HG02852 (cell line): ENCODE measurements around the gene JUN.

Experiments used
- ATAC-seq: cut with Tn5 transposase; IDR thresholded peaks from one replicate; pipeline ENCODE4 v1.9.1; 2021; ENCODE audit warnings: mild to moderate bottlenecking, moderate library complexity; ENCODE audit not compliant: unreplicated experiment

JUN gene

DNA sequence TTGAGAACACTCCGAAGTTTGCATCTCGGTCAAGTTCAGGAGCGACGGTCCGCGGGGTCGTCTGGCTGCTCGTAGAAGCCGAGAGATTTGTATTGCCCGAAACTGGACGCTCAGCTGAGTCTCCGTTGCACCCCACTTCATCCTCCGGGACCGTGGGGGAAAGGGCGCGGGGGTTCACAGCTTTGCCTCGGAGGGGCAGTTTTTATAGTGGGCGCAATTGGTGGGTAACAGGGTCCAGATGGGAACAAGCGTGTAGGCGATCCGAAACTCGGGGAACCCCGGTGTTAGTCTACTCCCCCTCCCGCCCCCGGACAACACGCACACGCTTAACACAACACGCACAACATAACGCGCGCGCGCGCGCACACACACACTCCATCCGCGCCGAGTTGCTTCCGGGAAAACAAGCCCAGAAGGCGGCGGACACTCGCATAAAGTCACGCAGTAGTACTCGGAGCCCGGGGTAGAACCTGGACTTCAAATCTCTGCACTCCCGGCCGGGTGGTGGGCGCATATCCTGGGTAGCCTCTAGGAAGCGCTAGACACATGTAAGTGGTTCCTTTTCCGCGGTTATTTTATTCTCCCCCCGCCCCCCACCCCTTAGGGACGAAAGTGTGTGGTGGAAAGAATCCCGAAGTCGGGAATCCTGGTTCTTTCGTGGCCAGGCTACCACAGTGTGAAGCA, 1.1 kb upstream of the JUN start:
- peak; percentile 1 for ATAC-seq

DNA sequence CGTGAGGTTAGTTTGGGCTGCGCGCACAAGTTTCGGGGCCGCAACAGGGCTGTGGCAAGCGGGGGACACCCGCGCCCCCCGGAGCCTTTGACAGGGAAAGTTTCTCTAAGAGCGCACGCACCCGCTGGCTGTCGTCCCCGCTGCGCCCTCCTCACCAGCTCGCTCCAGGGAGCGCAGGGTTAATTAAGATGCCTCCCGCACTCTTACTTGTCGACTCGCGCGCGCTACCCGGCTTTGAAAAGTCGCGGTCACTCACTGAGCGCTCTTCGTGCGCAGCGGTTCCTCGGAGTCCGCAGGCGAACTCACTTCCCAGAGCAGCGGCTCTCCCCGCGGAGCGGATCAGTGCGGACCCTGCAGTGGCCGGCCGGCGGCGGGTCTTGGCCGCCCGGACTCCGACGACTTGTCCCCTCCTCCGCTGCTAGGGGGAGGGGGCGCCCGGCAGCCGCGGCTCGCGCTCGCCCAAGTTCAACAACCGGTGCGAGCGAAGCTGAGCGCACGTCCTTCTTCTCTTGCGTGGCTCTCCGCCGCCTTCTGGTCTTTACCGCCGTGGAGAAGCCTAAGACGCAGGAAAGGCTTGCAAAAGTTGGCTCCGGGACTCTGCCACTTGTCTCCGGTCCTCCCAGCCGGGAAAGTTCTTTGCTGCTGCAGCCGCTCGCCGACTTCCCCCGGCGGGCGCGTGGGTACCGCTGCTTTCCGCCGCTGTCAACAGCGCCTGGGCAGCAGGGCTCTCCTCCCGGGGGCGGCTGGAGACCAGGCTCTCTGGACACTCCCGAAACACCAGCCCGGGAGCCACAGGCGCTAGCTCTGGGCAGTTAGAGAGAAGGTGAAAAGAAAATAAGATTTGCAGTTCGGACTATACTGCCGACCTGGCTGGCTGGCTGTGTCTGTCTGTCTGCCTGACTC, 506 bp downstream of the JUN start:
- ATAC-seq: peak; percentile 11

DNA sequence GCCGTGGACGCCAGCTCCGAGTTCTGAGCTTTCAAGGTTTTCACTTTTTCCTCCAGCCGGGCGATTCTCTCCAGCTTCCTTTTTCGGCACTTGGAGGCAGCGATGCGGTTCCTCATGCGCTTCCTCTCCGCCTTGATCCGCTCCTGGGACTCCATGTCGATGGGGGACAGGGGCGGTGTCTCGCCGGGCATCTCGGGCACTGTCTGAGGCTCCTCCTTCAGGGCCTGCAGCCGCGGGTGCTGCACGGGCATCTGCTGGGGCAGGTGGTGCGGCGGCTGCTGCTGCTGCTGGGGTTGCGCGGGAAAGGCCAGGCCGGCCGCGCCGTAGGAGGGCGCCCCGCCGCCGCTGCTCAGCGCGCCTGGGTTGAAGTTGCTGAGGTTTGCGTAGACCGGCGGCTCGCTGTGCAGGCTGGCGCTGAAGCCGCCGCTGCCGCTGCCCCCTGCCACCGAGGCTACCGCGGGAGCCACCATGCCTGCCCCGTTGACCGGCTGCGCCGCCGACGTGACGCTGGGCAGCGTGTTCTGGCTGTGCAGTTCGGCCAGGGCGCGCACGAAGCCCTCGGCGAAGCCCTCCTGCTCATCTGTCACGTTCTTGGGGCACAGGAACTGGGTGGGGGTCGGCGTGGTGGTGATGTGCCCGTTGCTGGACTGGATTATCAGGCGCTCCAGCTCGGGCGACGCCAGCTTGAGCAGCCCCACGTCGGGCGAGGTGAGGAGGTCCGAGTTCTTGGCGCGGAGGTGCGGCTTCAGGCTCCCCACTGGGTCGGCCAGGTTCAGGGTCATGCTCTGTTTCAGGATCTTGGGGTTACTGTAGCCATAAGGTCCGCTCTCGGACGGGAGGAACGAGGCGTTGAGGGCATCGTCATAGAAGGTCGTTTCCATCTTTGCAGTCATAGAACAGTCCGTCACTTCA, 1.4 kb downstream of the JUN start:
- ATAC-seq: no peak

DNA sequence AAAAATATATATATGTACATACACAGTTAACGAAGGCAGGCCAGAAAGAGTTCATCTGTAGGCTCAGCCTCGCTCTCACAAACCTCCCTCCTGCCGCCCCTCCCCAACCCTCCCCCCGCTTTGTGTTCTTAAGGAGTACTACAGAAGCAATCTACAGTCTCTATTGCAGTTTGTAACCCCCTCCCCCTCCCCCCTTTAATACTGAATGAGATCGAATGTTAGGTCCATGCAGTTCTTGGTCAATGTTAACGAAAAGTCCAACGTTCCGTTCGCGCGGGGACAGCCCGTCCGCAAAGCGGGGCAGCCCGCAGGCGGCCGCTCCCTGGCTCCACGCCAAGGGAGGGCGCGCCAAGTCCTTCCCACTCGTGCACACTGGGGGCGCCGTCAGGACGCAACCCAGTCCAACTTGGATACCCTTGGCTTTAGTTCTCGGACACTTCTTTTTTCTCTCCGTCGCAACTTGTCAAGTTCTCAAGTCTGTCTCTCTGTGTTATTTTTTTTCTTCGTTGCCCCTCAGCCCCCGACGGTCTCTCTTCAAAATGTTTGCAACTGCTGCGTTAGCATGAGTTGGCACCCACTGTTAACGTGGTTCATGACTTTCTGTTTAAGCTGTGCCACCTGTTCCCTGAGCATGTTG, 2.2 kb downstream of the JUN start:
- ATAC-seq: no peak

DNA sequence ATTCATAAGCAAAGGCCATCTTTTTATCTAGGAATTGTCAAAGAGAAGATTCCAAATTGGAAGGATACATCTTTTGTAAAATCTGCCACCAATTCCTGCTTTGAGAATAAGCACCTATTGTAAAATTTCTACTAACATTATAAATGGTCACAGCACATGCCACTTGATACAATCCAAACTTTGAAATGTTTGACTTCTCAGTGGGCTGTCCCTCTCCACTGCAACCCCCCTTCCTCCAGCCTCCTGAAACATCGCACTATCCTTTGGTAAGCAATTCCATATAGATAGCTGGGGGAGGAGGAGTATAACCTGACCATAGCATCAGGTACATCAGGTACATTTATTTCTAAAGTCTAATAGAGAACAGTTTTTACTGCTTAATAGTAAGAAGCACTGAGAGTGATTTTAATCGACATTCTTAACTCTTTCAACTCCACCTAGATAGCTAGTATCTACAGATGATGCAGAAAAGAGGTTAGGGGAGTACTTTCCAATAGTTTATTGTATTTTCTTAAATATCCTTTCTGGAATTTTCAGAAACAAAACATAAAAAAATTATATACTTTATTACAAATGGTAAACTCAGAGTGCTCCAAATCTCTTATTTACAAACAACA, 2.9 kb downstream of the JUN start:
- no peak for ATAC-seq

DNA sequence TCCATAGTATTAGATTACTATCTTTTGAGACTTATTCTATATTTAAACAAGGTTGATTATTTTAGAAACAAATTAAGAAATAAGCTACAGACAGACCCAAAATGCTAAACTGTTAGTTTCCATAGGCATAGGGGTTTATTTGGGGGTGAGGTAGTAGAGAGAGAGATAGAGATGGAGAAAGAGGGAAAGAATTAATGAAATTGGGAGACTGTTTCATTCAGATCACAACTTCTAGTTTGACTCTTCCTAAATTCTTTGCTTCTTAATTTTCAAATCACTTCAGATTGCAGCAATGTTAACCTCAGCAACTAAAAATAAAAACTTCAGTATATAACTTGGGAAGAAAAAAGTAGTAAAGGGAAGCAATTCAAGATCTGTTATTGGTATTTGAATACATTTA, 3.4 kb downstream of the JUN start:
- no peak for ATAC-seq

DNA sequence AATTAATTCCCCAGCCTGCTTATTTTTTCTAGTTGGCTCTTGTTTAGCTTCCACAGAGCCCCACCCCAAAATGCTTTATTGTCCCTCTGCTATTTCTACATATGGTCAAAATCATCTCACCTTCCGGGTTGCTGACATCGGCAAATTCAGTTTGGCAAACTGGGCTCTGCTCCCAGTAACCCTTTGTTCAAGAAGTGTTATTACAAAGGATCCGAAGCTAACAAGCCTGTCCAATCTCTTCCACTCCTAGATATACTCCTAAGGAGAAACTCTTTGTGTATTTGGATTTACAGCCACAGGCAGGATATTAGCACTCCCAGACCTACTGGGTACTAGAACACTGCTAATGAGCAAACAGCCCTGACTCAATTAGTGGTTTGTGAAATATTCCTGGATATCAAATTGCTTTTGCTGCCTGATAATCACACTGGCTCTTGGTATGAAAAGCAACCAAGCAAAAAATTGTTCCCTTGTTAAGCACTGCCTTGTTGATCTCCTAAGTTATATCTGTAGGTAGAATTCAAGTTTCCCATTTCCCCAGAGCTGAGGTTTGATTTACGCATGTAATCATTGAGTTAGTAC, 4.0 kb downstream of the JUN start:
- no peak for ATAC-seq

DNA sequence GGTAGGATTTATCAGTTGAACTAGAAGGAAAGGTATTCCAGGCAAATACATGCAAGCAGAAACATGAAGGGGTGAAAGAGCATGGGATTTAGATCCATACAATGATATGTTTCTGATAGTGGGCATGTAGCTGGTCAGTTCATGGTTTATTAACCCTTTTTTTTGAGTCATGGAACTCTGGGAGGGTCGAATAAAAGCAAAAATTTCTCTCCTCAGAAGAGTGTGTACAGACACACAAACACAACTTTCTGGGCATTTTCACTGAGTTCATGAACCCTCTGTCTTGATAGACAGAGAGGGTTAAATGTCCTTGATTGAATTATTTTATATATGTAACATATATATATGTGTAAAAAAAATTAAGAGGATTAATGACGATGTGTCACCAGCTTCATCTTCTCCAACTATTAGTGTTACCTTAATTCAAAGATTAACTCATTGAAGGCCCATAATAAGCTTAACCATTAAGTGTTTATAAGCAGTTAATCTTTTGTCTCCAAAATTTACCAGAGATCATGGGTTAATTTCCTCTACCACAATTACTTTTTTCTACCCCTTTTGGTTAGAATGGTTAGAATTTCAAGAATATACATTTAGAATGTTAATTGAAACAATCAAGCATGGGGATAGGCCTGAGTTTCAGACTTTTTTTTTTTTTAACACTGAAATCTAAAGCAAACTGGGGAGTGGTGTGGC, 4.6 kb downstream of the JUN start:
- ATAC-seq: no peak

DNA sequence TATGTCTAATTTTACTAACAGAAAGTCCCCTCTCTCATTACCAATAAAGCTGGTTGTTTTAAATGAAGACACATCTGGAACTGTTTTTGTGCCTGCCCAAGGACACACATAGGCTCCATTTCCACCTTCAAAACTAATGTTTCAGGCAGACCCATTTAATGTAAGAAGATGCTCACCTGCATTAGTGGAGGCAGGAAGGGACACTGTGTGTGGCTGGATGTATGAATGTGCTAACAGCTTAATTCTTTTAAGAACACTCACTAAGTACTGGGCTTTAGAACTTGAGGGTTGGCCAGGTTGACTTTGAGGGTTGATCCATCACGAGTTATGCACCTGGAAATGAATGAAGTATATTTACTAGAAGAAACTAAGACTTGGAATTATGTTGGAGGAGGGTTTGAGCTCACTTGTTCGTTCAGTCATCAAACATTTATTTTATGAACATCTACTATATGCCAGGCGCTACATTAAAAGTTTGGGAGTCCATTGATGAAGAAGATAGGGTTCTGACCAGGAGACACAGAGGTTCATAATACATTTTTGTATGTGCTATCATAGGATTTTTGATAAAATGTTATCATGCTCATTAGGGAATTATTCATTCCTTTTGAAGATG, 5.4 kb downstream of the JUN start:
- ATAC-seq: no peak

DNA sequence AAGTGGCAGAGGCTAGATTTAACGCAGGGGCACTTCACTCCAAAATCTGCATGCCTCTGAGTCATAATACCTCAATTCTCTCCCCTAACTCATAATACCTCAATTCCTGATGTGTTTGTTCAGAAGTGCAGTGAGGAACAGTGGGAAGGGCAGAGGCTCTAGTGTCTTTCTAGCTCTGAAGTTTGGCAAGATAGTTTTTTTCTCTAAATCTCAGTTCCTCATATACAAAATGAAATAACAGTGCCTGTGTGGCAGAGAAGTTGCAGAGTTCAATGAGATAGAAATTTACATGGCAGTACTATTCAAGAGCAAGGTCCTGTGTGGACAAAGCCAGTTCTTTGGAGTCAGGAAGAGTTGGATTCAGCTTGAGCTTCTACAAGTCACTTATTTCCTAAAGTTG, 9.8 kb downstream of the JUN start:
- ATAC-seq: no peak

DNA sequence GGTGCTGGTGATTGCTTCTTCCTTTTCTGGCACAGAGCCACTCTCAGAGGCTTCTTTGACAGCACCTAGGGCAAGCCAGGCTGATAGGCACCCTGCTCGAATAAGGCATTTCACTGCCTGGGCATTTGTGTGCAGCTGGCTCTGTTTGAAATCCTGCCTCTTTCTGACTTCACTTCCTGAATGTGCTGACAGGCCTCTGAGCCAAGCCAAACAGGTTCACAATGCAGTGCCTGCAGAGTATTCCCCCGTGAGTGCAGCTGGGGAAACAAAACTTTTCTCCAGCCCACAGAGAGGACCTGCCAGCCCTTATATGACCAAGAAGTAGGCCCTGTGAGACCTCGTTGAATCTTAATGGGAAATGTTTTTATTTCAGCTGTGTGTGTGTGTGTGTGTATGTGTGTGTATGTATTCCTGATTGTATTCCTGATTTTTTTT, 10.4 kb downstream of the JUN start:
- ATAC-seq: peak; percentile 61

DNA sequence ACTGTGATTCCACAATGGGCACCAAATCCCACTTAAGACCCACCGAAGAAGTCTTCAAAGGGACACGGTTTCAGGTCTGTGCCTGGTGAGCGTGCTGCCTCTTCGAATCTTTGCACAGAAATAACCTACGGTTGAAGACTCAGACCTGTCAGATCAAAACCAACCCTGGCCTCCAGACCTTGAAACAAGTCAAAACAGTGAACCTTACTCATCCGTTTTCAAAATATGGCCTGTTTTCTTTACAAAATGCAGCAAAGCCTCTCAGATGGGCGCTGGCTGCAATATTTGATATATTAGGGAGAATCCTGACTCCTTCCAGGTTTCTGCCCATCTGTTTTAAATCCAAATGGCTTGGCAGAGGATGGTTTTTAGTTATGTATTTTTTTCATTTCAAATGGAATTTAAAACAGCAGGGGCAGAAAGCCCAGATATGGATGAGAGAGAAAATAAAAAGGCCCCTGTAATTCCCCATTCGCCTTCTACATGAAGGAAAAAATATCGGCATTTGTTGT, 14.0 kb downstream of the JUN start:
- ATAC-seq: peak; percentile 57

DNA sequence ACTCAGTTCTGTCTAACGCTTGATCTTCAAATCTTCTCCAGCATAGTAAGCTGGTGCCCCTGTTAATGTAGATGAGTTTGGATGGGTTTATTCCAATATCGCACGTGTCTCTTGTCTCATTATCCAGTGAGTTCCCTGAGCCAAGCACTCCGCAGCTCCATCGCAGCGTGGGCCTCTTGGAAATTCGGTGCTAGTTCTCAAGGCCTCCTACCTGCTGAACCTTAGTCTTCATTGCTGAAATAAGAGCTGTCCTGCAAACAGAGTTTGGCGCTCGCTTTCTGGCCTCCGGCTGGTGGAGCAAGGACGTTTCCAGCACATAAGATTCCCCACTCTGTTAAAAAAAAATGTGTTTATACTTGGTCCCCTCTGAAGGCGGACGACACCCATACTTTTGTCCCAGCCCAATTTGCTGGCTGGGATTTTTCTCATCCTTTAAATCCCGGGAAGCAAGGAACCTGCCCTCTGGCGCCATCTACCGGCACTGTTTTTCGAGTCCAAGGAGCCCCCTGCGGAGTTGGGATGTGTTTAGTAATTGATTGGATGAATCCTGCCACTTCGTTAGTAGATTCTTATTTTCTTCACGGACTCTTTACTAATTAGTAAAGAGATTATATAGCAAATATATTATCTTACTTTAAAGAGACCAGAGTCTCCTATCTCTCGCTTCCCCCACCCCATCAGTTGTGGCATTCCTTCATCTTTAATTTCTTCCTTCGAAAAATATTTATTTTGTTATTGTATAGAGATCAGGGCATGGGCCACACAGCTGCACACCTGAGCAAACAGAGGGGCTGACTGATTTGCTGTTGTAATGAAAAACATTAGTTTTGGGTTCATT, 14.7 kb downstream of the JUN start:
- no peak for ATAC-seq

DNA sequence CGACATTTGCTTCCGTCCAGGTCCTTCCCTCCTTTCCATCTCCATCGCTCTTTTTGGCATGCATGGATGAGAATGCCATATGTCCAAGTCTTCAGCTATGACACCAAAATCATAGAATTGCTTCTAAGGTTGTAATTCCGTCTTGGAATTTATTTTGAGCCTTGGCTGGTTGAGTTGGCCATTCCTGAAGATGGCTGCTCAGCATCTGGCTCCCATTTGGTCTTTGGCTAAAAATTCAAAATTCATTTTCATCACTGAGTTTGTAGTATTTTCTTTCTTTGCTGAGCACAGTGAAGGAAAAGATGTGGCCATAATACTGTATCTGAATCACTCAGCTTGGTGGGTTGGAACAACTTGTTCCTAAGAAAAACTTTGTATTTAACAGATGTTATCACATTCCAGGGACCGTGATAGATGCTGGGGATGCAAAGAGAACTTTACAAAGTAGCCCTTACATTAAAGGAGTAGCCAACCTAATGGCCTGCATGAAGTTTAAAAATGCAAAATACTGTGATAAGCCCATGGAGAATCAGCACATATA, 15.6 kb downstream of the JUN start:
- ATAC-seq: no peak

DNA sequence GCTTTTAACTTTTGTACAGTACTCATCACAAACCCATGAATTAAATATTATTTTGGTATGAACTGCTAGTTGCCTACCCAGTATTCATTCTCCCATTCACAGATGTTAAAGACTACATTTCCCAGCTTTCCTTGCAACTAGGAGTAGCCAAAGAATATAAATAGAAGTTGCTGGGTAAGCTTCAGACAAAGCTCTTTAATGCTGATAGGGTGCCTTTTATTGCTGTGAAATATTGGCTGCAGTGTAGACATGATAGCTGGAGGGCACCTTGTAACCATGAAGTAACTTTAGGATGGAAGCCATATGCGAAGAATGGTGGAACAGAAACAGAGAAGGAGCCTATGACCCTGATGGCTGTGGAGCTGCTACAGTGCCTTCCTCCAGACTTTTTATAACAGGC, 16.7 kb downstream of the JUN start:
- no peak for ATAC-seq

DNA sequence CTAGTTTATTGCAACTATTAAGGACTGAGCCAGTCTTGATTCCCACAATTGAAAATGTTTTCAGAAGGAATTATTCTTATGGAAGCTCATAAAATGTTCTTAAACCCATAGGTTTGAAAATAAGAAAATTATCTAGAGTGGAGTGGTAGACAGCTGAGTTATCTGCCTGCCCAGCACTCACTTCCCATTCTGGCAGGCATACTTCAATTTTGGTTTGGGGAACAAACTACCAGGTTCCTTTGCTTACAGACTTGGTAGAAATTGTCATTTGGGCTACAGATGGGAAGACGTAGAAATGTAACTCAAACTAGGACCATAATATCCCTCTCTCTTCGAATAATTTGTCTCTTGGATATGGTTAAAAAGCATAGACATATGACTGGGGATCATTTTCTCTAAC, 18.4 kb downstream of the JUN start:
- ATAC-seq: no peak

DNA sequence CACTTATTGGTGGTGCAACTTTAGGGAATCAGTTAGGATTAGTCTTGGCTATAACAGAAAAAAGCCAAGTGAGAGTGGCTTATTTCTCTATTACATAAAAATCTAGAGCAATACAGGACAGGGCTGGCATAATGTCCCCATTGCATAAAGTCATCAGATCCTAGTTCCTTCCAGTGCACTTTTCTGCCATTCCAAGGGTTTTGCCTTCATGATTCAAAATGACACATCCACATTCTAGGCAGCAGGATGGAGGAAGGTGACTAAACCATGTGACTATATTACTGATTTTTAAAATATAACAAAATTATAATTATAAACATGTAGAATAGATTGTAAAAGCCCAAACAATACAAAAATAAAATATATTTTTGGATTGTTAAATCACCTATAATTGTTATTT, 18.8 kb downstream of the JUN start:
- ATAC-seq: no peak
